ENCODE measurements around the gene ERBB4.

The ERBB4 gene

DNA sequence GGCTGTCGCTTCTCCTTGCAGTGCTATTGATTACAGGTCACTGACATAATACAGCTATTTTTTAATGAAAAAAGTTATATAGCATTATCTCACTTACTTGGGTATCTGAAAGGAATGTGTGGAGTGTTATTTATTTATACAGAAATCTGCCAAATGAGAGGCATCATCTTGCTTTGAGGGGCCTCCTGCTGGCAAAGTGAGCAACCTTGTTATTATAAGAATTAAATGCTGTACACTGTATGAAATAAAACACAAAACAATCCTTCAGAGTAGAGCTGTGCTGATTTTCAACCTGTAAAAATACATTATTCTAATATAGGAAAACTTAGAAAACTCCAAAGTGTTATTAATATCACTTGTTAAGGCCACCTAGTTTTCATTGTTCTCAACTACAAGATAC lies 20.9 kb downstream of the ERBB4 start:
- Histone ChIP-seq H3K4me3 (IDR thresholded peaks at IDR 0.05; ENCODE audit: insufficient read depth, low read depth, low read length) (no peak overlapping the region), H3K4me2 (no peak overlapping the region), H2AFZ (ENCODE audit: low read depth) (no peak overlapping the region), H3K4me1 (ENCODE audit: low read depth, poor library complexity, severe bottlenecking) (no peaks in the 10 kb centered on the region), H3K27ac (no peak overlapping the region), H3K36me3 (ENCODE audit: insufficient read depth) (no peaks in the 10 kb centered on the region), H3K27me3 (ENCODE audit: insufficient read depth, low read depth) (no peaks in the 10 kb centered on the region), H3K9ac (no peak overlapping the region), H3K79me2 (ENCODE audit: insufficient read depth, low read depth) (no peaks in the 10 kb centered on the region), H4K20me1 (ENCODE audit: insufficient read depth) (no peaks in the 10 kb centered on the region)
- TF ChIP-seq, protein P1, sequence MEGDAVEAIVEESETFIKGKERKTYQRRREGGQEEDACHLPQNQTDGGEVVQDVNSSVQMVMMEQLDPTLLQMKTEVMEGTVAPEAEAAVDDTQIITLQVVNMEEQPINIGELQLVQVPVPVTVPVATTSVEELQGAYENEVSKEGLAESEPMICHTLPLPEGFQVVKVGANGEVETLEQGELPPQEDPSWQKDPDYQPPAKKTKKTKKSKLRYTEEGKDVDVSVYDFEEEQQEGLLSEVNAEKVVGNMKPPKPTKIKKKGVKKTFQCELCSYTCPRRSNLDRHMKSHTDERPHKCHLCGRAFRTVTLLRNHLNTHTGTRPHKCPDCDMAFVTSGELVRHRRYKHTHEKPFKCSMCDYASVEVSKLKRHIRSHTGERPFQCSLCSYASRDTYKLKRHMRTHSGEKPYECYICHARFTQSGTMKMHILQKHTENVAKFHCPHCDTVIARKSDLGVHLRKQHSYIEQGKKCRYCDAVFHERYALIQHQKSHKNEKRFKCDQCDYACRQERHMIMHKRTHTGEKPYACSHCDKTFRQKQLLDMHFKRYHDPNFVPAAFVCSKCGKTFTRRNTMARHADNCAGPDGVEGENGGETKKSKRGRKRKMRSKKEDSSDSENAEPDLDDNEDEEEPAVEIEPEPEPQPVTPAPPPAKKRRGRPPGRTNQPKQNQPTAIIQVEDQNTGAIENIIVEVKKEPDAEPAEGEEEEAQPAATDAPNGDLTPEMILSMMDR (conservative IDR thresholded peaks at IDR 0.05; ENCODE audit: low read depth, low read length), result no peak

DNA sequence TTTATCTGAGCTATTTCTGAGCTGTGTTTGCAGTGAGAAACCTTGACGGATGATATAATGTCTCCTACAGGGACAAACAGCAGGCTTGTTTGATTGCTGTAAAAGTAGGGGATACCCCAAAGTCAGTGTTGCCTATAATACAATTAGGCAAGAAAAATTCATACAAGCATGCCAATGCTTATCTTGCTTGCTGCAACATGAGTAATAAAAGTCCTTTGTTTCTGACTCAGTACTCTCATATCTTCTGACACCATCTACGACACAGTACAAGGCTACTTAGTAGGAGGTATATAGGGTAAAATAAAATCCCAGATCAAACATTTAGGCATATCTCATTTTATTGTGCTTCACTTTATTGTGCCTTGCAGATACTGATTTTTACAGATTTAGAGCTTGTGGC lies 33.0 kb downstream of the ERBB4 start:
- TF ChIP-seq, protein P1 (conservative IDR thresholded peaks at IDR 0.05; ENCODE audit: low read depth, low read length), result no peak
- Histone ChIP-seq H3K4me2 (no peak overlapping the region), H3K9ac (no peak overlapping the region), H3K4me3 (IDR thresholded peaks at IDR 0.05; ENCODE audit: insufficient read depth, low read depth, low read length) (no peak overlapping the region), H3K27me3 (ENCODE audit: insufficient read depth, low read depth) (no peaks in the 10 kb centered on the region), H2AFZ (ENCODE audit: low read depth) (no peak overlapping the region), H3K79me2 (ENCODE audit: insufficient read depth, low read depth) (no peaks in the 10 kb centered on the region), H3K4me1 (ENCODE audit: low read depth, poor library complexity, severe bottlenecking) (no peaks in the 10 kb centered on the region), H3K27ac (no peak overlapping the region), H3K36me3 (ENCODE audit: insufficient read depth) (no peaks in the 10 kb centered on the region), H4K20me1 (ENCODE audit: insufficient read depth) (no peaks in the 10 kb centered on the region)

- TF ChIP-seq, protein P1 (conservative IDR thresholded peaks at IDR 0.05; ENCODE audit: low read depth, low read length), result no peak
- H3K4me1 ChIP-seq (ENCODE audit: low read depth, poor library complexity, severe bottlenecking), result no peaks in the 10 kb centered on the region
- no peaks in the 10 kb centered on the region for H3K36me3 ChIP-seq (ENCODE audit: insufficient read depth)
- no peak overlapping the region for H3K9ac ChIP-seq
- H3K27ac ChIP-seq, result no peak overlapping the region
- no peaks in the 10 kb centered on the region for H3K27me3 ChIP-seq (ENCODE audit: insufficient read depth, low read depth)
- no peak overlapping the region for H3K4me2 ChIP-seq
- no peak overlapping the region for H3K4me3 ChIP-seq (IDR thresholded peaks at IDR 0.05; ENCODE audit: insufficient read depth, low read depth, low read length)
- H4K20me1 ChIP-seq (ENCODE audit: insufficient read depth), result no peaks in the 10 kb centered on the region
- no peaks in the 10 kb centered on the region for H3K79me2 ChIP-seq (ENCODE audit: insufficient read depth, low read depth)
- H2AFZ ChIP-seq (ENCODE audit: low read depth), result no peak overlapping the region
Observed at GRCh38 chr2:212495046-212495445, 43.6 kb downstream of the ERBB4 start.

- TF ChIP-seq, protein P1 (conservative IDR thresholded peaks at IDR 0.05; ENCODE audit: low read depth, low read length), result no peak
- no peak overlapping the region for H3K4me2 ChIP-seq
- H3K27me3 ChIP-seq (ENCODE audit: insufficient read depth, low read depth), result no peaks in the 10 kb centered on the region
- H3K4me1 ChIP-seq (ENCODE audit: low read depth, poor library complexity, severe bottlenecking), result no peaks in the 10 kb centered on the region
- no peaks in the 10 kb centered on the region for H4K20me1 ChIP-seq (ENCODE audit: insufficient read depth)
- no peaks in the 10 kb centered on the region for H3K36me3 ChIP-seq (ENCODE audit: insufficient read depth)
- H3K9ac ChIP-seq, result no peak overlapping the region
- H3K79me2 ChIP-seq (ENCODE audit: insufficient read depth, low read depth), result no peaks in the 10 kb centered on the region
- no peak overlapping the region for H2AFZ ChIP-seq (ENCODE audit: low read depth)
- no peak overlapping the region for H3K27ac ChIP-seq
- no peak overlapping the region for H3K4me3 ChIP-seq (IDR thresholded peaks at IDR 0.05; ENCODE audit: insufficient read depth, low read depth, low read length)
Observed at GRCh38 chr2:212494418-212495020, 44.1 kb downstream of the ERBB4 start.

Measured in KMS-11 (cell line).